Kasumi-1 (cell line): ENCODE results near the gene SPDYE3.
A peak's percentile ranks its signal among the peaks of the same experiment; 100 is the strongest.
"Not testable (repeated sequence)": the region's sequence is repeated elsewhere in the genome, so short reads cannot be mapped to it uniquely, and the experiment has no call there.

Experiments used
- DNase-seq, 2 experiments: peaks; one replicate each; lab custom pipeline; 2025; lab: John Stamatoyannopoulos, UW

The SPDYE3 gene

DNA sequence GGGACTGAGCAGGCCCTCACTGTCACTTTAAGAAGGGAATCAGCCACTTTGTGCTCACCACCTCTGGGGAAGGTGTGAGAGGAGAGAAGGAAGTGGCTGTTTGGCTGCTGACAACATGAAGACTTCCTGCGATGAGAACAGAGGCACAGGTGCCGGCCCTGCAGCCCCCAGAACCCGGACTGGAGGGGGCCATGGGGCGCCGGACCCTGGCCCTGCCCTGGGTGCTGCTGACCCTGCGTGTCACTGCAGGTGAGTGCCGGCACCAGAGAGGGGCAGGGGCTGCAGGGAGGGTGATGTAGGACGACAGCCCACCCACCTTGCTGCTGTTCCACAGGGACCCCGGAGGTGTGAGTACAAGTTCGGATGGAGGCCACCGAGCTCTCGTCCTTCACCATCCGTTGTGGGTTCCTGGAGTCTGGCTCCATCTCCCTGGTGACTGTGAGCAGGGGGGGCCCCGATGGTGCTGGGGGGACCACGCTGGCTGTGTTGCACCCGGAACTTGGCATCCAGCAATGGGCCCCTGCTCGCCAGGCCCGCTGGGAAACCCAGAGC lies 44.8 kb downstream of the SPDYE3 start:
- not testable (repeated sequence) for DNase-seq

- no peak for DNase-seq
Measured at GRCh38 chr7:100352984-100353684, 45.6 kb downstream of the SPDYE3 start.

- DNase-seq: no peak
Measured at GRCh38 chr7:100353685-100354330, 46.3 kb downstream of the SPDYE3 start.

GRCh38 chr7:100356416-100357068 lies 49.0 kb downstream of the SPDYE3 start:
- DNase-seq: no peak

- DNase-seq: no peak
Measured at GRCh38 chr7:100357131-100357561, 49.6 kb downstream of the SPDYE3 start.

DNA sequence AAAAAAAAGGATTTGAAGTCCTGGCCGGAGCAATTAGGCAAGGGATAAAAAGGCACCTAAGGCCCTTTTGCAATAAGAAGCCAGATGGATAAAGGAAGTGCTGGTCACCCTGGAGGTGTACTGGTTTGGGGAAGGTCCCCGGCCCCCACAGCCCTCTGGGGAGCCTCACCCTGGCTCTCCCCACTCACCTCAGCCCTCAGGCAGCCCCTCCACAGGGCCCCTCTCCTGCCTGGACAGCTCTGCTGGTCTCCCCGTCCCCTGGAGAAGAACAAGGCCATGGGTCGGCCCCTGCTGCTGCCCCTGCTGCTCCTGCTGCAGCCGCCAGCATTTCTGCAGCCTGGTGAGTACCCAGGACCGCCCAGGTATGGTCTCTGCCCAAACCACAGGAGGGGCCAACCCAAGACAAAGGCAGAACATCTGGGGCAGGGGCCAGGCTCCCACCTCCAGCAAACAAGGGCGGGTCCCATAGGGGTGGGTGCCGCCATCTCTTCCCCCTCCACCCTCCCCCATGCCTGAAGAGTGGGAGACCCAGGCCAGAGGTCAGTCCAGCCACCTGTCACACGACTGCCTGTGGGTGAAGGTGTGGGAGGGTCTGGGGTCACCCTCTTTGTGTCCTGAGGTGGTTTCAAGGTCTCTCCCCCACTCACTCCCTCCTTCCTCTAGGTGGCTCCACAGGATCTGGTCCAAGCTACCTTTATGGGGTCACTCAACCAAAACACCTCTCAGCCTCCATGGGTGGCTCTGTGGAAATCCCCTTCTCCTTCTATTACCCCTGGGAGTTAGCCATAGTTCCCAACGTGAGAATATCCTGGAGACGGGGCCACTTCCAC lies 50.7 kb downstream of the SPDYE3 start, which contains the start of gene PILRB:
Gene PILRB, plus strand, starts transcription at position 91 of the 830 bp plus-strand sequence. Its CDS starts 186 bp downstream, at position 277.
- no peak for DNase-seq

DNA sequence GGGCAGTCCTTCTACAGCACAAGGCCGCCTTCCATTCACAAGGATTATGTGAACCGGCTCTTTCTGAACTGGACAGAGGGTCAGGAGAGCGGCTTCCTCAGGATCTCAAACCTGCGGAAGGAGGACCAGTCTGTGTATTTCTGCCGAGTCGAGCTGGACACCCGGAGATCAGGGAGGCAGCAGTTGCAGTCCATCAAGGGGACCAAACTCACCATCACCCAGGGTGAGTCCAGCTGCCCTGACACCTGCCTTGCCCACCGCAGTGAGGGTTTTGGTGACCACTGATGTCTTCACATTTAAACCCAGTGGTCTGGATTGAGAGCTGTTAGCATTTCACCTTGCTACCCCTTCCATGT lies 51.3 kb downstream of the SPDYE3 start:
- DNase-seq: no peak

- DNase-seq: no peak
Measured at GRCh38 chr7:100360135-100360854, 52.8 kb downstream of the SPDYE3 start.

DNA sequence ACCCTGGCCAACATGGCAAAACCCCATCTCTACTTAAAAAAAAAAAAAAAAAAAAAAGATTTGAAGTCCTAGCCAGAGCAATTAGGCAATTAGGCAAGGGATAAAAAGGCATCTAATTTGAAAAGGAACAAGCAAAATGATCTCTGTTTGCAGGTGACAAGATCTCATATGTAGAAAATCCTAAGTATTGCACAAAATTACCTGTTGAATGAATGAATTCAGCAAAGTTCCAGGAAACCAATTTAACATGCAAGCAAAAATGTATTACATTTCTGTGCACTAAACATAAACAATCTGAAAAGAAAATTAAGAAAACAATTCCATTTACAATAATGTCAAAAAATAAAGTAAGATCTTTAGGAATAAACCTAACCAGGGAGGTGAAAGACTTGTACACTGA lies 55.6 kb downstream of the SPDYE3 start:
- no peak for DNase-seq

- DNase-seq: not testable (repeated sequence)
Measured at GRCh38 chr7:100363797-100364196, 56.3 kb downstream of the SPDYE3 start.

GRCh38 chr7:100364480-100364879 lies 57.0 kb downstream of the SPDYE3 start:
- no peak for DNase-seq

DNA sequence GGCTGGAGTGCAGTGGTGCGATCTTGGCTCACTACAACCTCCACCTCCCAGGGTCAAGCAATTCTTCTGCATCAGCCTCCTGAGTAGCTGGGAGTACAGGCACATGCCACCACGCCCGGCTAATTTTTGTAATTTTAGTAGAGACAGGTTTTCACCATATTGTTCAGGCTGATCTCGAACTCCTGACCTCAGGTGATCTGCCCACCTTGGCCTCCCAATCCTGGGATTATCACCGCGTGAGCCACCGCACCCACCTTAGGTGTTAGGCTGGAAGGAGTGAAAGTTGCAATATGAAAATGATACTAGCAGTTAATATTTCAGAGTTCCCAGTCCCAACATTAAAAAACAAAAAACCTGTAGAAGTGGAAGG lies 58.5 kb downstream of the SPDYE3 start:
- not testable (repeated sequence) for DNase-seq

GRCh38 chr7:100366411-100367250 lies 59.1 kb downstream of the SPDYE3 start:
- peak in 1 of 2 experiments; percentile 11 for DNase-seq

- DNase-seq: no peak
Measured at GRCh38 chr7:100367251-100367620, 59.7 kb downstream of the SPDYE3 start.

- no peak for DNase-seq
Measured at GRCh38 chr7:100367676-100368613, 60.4 kb downstream of the SPDYE3 start.

GRCh38 chr7:100369105-100369504 lies 61.6 kb downstream of the SPDYE3 start:
- DNase-seq: peak; percentile 98

- DNase-seq: no peak
Measured at GRCh38 chr7:100370303-100370702, 62.8 kb downstream of the SPDYE3 start.

DNA sequence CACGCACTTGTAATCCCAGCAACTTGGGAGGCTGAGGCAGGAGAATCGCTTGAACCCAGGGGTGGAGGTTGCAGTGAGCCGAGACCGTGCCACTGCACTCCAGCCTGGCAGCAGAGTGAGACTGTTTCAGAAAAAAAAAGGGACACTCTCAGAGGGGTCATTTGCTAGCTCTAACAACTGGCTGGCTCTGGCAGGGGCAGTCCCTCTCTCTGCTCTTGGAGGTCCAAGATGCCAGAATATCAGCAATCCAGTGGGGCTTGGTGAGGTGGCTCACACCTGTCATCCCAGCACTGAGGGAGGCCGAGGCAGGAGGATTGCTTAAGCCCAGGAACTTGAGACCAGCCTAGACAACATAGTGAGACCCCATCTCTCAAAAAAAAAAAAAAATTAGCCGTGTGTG lies 63.2 kb downstream of the SPDYE3 start:
- DNase-seq: no peak

- no peak for DNase-seq
Measured at GRCh38 chr7:100371561-100372171, 64.2 kb downstream of the SPDYE3 start.
